ENCODE data around the gene BTBD9. TPM values are rescaled to one million over a fixed set of nuclear protein-coding genes. Genes with fewer than 3 reads are reported as not detected.

BTBD9 gene
- total RNA-seq, 1 experiment from 2014 or later, result 8.9 TPM

DNA sequence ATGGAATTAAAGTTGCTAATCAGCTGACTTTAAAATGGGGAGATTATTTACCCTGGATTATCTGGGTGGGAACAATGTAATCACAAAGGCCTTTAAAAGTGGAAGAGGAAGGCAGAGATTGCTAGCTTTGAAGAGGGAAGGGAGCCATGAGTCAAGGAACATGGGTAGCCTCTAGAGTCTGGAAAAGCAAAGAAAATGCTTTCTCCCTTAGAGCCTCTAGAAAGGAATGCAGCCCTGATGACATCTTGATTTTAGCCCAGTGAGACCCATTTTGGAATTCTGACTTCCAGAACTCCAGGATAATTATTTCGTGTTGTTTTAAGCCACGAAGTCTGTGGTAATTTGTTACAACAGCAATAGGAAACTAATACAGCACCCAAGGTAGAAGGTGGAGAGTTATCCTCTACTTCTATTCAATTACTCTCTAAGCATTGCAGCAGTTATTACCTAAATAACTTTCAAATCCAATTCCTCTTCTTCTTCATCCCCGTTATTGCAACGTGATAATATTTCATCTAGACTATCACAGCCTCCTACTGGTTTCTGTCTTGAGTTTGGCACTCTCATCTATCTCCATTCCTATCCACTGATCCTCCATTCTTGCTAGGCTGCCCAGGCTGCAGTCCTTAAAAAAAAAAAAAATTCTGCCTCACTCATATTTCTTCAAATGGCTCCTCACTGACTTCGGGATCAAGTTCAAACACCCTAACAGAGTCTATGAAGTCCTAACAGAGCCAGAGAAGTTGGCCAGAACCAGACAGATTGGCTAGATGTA lies 224.3 kb downstream of the BTBD9 start:
- Histone ChIP-seq H2AK5ac (ENCODE audit: insufficient read length, low read length) (no peak overlapping the region), H3K23ac (ENCODE audit: insufficient read length, low read depth, low read length) (no peak overlapping the region), H3K4ac (ENCODE audit: low read depth, low read length) (no peak overlapping the region), H2BK12ac (ENCODE audit: insufficient read length, low read depth, low read length) (no peak overlapping the region), H2BK120ac (ENCODE audit: low read depth, low read length, poor library complexity, severe bottlenecking) (no peak overlapping the region), H2BK15ac (ENCODE audit: low read depth, low read length) (no peak overlapping the region), H2AFZ (ENCODE audit: low read length) (no peak overlapping the region), H3K9ac (ENCODE audit: extremely low read depth, insufficient read length, low read length) (no peak overlapping the region), H3K14ac (ENCODE audit: insufficient read depth, low read length) (no peak overlapping the region), H4K20me1 (ENCODE audit: control insufficient read depth, insufficient read depth, insufficient read length) (no peaks in the 10 kb centered on the region), H3K27ac (ENCODE audit: insufficient read length, low read depth, low read length) (no peak overlapping the region), H3K9me3 (ENCODE audit: control insufficient read depth, low read depth, low read length) (no peaks in the 10 kb centered on the region), H3K27me3 (ENCODE audit: insufficient read depth, low read length) (no peaks in the 10 kb centered on the region), H4K5ac (ENCODE audit: insufficient read length, low read depth, low read length) (no peak overlapping the region), H3T11ph (ENCODE audit: low read length) (no peak overlapping the region), H3K18ac (ENCODE audit: insufficient read length, low read depth, low read length) (no peak overlapping the region), H2BK20ac (ENCODE audit: low read depth, low read length, poor library complexity, severe bottlenecking) (no peak overlapping the region), H3K4me2 (ENCODE audit: insufficient read depth, insufficient read length, low read length) (no peak overlapping the region), H3K56ac (ENCODE audit: insufficient read length, low read depth, low read length) (no peak overlapping the region), H3K23me2 (ENCODE audit: insufficient read length, low read depth, low read length, poor library complexity, severe bottlenecking) (no peaks in the 10 kb centered on the region), H3K79me2 (ENCODE audit: insufficient read depth, low read length) (no peaks in the 10 kb centered on the region), H2BK5ac (ENCODE audit: insufficient read length, low read length) (no peak overlapping the region), H4K8ac (replicated peaks; ENCODE audit: insufficient read length, low read depth, low read length) (no peak overlapping the region), H3K4me1 (ENCODE audit: insufficient read depth, low read length) (no peaks in the 10 kb centered on the region), H3K79me1 (ENCODE audit: insufficient read depth, low read depth, low read length, poor library complexity, severe bottlenecking) (no peaks in the 10 kb centered on the region), H4K91ac (ENCODE audit: insufficient read length, low read depth, low read length) (no peak overlapping the region)
- H3K27me3 Mint-ChIP-seq (ENCODE audit: low read depth), result no peaks in the 10 kb centered on the region
- TF ChIP-seq, protein P1, sequence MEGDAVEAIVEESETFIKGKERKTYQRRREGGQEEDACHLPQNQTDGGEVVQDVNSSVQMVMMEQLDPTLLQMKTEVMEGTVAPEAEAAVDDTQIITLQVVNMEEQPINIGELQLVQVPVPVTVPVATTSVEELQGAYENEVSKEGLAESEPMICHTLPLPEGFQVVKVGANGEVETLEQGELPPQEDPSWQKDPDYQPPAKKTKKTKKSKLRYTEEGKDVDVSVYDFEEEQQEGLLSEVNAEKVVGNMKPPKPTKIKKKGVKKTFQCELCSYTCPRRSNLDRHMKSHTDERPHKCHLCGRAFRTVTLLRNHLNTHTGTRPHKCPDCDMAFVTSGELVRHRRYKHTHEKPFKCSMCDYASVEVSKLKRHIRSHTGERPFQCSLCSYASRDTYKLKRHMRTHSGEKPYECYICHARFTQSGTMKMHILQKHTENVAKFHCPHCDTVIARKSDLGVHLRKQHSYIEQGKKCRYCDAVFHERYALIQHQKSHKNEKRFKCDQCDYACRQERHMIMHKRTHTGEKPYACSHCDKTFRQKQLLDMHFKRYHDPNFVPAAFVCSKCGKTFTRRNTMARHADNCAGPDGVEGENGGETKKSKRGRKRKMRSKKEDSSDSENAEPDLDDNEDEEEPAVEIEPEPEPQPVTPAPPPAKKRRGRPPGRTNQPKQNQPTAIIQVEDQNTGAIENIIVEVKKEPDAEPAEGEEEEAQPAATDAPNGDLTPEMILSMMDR (conservative IDR thresholded peaks at IDR 0.05), result no peak
- no peak overlapping the region for H3K4me3 Mint-ChIP-seq
- no peak overlapping the region for H3K27ac Mint-ChIP-seq
- no peaks in the 10 kb centered on the region; a peak in 2 of 5 replicates for H3K9me3 Mint-ChIP-seq
- no peaks in the 10 kb centered on the region for H3K36me3 Mint-ChIP-seq (ENCODE audit: insufficient read depth in 1 of 3, low read depth in 3 of 3)
- DNase-seq, result no peak
- no peaks in the 10 kb centered on the region for H3K4me1 Mint-ChIP-seq
- 100% methylated on average over 2 of the region's 5 CpGs for WGBS (ENCODE audit: extremely low coverage, insufficient read length, low lambda C conversion rate)

Data from H9 (cell line).